SK-MEL-5 (cell line): ENCODE data around the gene LRRC28. TPM values are rescaled to one million over a fixed set of nuclear protein-coding genes. Genes with fewer than 3 reads are reported as not detected.

ENCODE experiments used
- DNase-seq: peaks from one replicate; pipeline ENCODE4 v3.0.0-alpha.2; 2016; ENCODE audit warnings: low read depth, low spot score
- in situ Hi-C: cut with HindIII; loops from 2 replicates; pipeline ENCODE4 v1.10.0; 2016; ENCODE audit warnings: low sequenced_read_pairs, high pct_unique_total_duplicates, low pct_unique_long_range_greater_than_20kb
- total RNA-seq: library from RNA; depleted of rRNA; stranded (reverse); fragments of >200 nt; shearing (Covaris generic); gene quantifications from 2 replicates; pipeline ENCODE4 v1.2.3, GENCODE V29; 2014

The LRRC28 gene
- total RNA-seq, 1 experiment from 2014 or later: 30.5 TPM

DNA sequence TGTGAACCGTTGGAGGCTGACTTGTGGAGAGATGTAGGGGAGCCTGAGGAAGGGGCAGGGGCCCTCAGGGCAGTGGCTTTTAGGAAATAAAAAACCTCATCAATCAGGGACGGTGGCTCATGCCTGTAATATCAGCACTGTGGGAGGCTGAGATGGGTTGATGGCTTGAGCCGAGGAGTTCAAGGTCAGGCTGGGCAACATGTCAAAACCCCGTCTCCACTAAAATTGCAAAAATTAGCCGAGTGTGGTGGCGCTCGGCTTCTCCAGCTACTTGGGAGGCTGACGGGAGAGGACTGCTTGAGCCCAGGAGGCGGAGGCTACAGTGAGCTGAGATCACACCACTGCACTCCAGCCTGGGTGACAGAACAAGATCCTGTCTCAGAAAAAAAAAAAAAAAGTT is 9.5 kb upstream of the LRRC28 start:
- DNase-seq: no peak
- in situ Hi-C loops: no loop called here

DNA sequence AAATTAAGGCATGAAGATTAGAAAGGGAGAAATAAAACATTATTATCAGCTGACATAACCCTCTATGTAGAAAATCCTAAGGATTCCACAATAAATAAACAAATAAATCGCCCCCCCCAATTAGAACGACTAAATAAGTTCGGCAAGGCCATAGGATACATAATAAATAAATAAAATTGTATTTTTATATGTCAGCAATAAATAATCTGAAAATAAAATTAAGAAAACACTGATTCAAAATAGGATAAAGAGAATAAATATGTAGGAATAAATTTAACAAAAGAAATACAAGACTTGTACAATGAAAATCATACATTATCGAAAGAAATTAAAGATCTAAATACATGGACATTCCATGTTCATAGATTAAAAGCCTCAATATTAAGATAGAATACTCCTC is 7.0 kb upstream of the LRRC28 start:
- DNase-seq: no peak
- in situ Hi-C loops: no loop called here

DNA sequence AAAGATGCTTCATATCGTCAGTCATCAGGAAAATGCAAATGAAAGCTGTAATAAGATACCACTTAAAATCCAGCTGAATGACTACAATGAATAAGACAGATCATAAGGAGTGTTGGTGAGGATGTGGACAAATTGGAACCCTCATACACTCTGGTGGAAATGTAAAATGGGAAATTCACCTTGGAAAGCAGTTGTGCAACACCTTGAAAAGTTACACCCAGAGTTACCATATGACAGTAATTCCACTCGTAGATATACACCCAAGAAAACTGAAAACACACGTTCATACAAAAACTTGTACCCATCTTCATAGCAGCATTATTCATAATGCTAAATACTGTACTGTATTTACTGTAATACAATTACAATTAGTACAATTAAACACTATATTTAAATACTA is 4.2 kb upstream of the LRRC28 start:
- in situ Hi-C loops: no loop called here
- no peak for DNase-seq

DNA sequence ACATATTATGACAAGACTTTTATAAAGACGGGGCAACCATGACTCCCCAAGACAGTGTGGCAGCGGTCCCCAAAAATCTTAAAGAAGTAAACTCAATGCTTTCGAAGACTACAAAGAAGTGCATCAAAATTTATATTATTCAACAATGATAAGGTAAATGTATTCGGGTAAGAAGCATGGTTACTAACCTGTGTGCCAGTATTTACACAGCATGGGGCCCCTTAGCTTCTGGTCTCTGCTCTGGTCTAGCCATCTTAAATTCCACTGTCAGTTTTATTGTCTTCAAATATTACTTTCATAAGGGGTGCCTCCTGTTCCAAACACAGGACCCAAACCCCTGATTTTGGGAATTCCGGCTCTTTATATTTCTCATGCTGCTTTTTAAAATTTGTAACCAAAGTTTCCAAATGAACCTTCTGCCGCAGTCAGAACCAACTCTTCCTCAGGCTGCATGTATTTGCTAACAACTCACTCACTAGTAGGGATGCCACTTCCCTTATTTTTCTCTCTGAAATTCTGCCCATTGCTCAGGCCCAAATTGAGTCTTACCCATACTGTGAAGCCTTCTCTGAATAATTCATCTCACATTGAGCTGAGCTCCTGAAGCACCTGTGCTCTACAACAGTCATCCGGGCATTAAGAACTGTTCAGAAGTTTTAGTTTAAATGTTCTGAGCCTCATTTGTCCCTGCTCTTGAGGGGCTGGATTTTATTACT is 3.1 kb upstream of the LRRC28 start:
- in situ Hi-C loops: no loop called here
- DNase-seq: no peak

DNA sequence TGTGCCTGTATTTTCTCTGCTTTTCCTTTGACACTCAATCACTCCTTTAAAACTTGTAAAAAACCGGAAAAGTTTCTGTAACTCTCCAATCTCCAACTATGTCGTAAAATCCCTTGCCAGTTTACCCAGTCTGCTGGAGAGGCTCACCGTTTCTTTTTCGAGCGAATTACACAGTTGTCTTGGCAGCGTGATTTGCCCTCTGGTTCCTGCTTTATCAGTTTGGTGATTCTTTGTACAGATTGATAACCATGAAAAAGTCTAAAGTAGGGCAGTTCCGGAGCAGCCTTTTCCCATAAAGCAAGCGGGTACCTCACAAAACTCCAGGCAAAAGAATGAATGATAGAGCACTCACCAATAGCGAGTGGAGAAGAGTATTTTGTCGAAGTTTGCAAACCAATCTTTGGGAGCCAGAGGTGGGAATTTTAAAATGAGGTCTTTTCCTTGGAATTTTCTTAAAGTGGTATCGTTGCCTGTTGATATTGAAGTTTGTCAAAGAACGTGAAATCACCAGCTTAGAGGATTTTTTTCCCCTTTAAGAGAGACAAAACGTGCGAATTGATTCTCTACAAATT is 1.9 kb upstream of the LRRC28 start, which contains the start of gene TTC23:
TSS of gene TTC23 (minus strand) at position 312 of the 572 bp plus-strand sequence. CDS start 20,869 bp downstream, outside the sequence.
- peak; percentile 93 for DNase-seq
- in situ Hi-C loops: no loop called here

DNA sequence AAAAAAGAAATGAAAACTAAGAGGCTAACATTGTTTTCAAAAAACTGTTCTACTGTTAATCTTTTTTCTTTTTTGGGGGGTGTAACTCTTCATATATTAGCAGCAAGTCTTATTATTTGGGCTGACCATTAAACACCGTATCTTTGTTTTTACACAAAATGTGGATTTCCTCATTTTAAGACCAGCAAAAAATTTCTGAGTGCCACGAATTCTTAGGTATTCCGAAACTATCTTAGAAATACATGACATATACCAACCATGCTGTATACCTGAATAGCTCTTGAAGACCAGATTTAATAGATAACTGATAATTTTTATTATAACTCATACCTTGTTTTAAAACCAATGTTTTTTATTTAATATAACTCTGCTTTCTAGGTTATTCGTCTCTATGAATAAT is 1.3 kb upstream of the LRRC28 start:
- DNase-seq: no peak
- in situ Hi-C loops: no loop called here

DNA sequence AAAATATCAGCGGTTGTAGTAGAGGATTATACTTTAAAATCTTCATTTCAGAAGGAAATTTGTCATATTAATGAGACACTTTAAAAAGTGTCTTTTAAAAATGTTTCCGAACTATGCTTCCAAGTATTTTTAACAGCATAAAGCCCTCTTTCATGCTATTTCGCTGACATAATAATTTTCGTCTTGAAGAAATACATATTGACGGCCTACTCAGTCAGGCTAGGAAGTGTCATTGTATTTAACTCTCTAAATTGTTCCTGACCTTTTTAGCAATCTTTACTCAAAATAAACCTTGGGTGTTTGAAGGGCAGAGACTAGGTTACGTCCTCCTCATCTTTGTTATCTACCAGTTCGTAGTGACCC is 806 bp upstream of the LRRC28 start:
- no peak for DNase-seq
- in situ Hi-C loops: no loop called here

DNA sequence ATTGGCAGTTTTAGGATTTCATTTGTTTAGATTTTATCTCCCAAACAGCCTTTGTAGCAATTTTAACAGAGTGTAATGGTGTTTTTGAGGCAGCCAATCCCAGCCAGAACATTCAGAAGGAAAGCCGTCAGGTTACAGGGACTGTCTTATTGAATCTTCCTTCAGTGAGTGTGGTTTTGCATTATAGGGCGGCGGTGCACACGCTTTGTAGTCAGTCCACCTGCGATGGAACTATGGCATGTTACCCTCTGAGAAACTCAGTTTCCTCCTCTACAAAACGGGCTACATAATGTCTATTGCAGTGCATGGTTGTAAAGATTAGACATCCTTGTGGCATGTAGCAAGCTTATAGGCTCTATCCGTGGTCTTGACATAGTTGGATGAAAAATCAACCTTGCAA is 1.0 kb downstream of the LRRC28 start:
- DNase-seq: no peak
- in situ Hi-C loops: no loop called here

DNA sequence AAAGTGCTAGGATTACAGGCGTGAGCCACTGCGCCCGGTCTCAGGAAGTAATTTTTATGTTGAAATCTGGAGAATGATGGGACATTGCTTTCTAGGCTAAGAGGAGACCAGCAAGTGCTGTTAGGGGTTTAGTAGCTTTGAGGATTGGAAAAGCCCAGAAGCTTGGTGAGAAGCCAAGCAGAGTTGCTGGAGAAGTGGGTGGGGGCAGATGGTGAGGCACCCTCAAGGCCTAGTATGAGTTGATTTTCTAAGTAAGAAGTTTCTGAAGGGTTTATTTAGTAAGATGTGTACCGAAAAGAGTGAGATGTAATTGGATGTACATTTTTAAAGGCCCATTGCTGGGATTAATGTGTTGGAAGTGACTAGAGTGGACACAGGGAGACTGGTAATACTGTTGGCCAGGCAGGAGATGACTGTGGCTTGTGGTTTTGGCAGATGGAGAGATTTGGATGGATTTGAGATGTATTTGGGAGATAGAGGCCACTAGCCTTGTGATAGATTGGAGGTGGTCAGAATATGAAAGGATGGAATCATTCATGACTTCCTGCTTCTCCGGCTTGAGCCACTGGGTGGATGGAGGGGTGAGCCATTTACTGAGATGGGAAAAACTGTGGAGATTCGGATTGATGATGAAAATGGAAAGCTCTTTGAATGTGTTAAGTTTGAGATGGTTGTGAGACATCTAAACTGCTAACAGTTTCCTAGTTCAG is 2.3 kb downstream of the LRRC28 start:
- peak; percentile 37 for DNase-seq
- in situ Hi-C loops: no loop called here

DNA sequence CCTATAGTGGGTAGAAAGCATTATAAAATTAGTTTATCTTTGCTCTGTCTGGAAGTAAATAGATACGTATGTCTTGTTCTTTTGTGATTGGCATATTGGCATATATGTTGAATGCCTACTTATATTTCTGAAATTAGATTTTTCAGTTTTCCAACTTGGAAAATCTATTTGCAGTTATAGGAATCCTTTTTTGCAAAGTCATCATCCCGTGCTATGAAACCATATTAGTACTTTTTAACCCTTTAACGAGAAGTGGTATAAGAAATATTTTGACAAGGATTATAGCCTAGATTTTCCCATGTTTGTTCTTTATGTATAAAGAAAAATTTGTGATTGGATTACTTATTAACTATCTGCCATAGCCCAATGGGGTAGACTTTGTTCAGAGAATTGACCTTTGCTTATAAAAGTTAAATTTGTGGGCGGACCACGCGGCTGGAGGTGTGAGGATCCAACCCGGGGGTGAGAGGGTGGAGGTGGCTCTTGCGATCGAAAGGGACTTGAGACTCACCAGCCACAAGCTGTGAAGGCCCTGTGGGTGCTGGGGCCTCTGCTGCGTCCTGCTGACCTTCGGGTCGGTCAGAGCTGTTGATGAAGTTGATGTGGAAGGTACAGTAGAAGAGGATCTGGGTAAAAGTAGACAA is 5.9 kb downstream of the LRRC28 start:
- in situ Hi-C loops: no loop called here
- no peak for DNase-seq

DNA sequence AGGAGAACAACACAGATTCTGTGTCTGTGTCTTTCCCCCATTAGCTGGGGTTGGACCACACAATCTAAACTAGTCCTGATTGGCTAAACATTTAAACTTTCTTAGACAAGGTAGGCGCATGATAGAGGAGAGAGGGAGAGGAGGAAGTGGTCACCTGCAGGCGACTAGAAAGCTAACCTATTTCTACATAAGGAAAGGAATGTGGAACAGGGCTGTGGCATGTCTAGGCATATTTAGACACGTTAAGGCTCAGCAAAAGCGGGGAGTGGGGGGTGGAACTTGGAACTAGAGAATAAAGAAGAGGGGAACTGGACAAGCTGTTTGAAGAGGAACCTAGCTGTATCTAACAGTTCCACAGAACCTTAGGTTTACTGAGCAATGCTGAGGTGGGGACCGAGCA is 12.8 kb downstream of the LRRC28 start:
- DNase-seq: no peak
- in situ Hi-C loops: no loop called here

DNA sequence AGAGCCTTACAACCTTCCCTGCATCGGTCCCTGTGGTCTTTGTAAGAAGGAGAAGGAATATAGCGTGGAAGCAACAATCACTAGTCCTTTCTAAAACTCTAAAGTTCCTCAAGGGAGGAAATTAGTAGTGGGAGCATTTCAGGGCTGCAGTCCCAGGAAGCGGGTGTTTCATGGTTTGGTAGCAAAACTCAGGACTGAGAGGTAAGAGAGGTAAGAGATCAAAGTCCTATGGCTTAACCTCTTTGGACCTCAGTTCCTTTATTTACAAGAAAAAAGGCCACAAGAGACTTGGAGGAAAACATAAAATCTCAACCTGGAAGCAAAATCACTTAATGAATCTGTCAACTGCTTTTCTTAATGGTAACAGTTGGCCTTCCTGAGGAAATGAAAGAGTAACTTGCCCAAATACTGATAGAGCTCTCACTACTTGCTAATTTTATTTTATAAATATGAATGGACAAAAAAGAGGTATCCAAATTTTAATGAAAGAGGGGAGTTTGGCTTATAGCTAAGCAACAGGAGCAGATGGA is 14.3 kb downstream of the LRRC28 start:
- in situ Hi-C loops: no loop called here

DNA sequence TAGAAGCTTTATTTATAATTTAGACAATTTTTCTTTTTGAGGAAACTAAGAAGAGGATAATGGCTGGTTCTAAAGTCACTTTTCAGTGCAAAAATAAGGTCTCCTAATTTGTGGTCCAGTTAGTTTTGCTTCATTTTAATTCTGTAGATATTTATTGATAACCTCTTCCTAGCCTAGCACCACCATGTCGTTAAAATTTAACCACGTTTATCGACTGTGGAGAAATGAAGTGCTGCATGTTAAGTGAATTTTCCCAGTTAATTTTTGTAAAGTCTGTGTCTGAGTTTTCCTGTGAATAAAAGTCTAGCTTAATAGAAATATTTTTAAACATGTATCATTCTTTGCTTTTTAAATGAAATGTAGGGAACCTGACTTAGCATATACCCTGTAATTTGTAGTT is 16.7 kb downstream of the LRRC28 start:
- in situ Hi-C loops: no loop called here
- DNase-seq: no peak

More for the DNA sequence above, 14.3 kb downstream of the LRRC28 start:
- no peak for DNase-seq

DNA sequence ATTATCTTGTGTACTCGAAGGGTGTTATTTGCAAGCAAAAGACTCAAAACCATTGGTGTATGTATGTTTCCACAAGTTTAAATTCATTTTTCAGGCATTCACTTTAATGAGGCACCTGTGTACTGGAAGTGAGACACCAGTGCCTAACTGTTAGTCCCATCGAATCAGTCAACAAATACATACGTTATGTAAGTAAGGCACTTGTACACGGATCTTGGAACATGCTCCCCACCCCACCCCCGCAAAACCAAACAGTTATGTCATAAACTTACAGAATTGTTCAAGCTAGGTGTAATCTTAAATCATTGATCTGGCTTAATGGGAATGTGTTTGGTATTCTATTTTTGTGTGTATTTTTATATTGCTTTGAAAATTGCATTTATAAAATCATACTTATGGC is 17.1 kb downstream of the LRRC28 start:
- in situ Hi-C loops: no loop called here
- no peak for DNase-seq

DNA sequence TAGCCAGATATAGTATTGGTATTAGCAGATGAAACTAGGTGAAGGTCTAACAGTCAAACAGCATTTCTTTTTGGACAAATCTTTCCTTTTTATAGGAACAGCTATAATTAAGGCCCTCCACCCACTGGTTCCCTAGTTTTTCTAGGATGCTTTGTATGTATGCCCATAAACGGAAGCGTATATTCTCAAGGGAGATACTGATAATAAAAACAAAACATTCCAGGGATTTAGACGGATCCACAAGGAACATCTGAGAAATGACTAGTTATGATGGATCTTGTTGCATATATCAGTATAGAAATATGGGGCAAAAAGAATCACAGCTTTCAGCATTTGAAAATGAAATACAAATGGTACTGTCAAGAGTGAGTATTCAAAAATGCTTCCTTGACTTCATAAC is 22.5 kb downstream of the LRRC28 start:
- in situ Hi-C loops: no loop called here
- no peak for DNase-seq

DNA sequence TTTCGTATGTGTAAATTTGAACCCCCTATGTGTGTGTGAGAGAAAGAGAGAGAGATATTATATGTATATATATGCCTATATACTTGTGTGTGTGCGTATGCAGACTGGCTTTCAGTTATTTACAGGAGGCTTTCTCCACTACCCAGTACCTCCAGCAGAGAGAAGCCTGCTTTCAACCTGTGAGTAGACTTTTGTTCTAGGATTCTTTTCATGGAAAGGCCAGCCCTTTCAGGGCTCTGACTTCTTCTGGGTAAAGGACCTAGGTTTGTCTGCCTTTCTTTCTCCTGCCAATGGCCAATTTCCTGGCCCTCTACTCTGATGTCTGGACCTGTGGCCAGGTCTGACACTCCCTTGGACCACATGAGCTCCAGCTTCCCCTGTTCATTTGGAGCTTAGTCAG is 23.8 kb downstream of the LRRC28 start:
- DNase-seq: no peak
- in situ Hi-C loops: no loop called here

DNA sequence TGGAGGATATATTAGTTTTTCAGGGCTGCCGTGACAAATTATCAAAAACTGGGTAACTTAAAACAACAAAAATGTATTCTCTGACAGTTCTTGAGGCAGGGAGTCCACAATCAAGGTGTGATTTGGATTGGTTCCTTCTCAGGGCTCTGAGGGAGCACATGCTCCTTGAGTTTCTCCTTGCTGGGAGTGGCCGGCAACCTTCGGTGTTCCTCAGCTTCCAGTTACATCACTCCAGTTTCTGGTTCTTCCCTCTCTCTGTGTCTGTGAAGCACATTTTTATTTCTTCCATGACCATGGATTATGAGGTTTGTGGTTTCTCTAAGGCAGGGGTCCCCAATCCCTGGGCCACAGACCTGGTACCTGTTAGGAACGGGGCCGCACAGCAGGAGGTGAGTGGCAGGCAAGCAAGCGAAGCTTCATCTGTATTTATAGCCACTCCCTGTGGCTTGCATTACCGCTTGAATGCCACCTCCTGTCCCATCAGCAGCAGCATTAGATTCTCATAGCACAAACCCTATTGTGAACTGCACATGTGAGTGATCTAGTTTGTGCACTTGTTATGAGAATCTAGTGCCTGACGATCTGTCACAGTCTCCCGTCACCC is 24.3 kb downstream of the LRRC28 start:
- in situ Hi-C loops: no loop called here
- DNase-seq: no peak

DNA sequence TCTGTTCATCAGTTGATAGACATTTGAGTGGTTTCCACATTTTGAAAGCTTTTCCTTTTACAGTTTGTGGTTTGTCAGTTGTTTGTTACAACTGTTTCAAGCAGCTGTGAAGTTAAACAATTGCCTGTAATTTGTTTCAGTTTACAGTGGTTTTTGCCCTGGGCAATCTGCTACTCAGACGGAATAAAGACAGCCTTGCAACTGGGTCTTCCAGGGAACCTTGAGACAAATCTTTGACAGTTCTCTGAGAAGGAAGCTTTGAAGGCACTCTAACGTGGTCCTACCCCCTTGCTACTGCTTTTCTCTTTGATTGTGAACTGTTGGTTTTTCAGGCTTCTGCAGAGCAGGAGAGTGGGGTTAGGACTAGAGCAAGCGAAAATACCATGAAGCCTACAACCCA is 28.0 kb downstream of the LRRC28 start:
- DNase-seq: peak; percentile 28
- in situ Hi-C loops: no loop called here
